Liver (tissue), 9 donors: ENCODE results near the gene SH3TC2. TPM values are rescaled to one million over a fixed set of nuclear protein-coding genes. Genes with fewer than 3 reads are reported as not detected.

ENCODE experiments used
- DNase-seq: peaks from one replicate; pipeline ENCODE4 v3.0.0-alpha.2; 2017; ENCODE audit warnings: low spot score
- H3K27ac ChIP-seq, 2 donors: one replicate each; pipeline ENCODE4 v1.7.0; 2013; ENCODE audit warnings: inconsistent platforms in 2 of 2, low read length in 2 of 2, control low read depth in 1 of 2, low read depth in 1 of 2, mild to moderate bottlenecking in 1 of 2
- H3K27me3 ChIP-seq, 4 donors: one replicate each; pipeline versions ENCODE4 v1.6.1 to v1.7.0; 2013; ENCODE audit warnings: low read length in 3 of 4, inconsistent platforms in 1 of 4, mild to moderate bottlenecking in 1 of 4, moderate library complexity in 1 of 4; ENCODE audit not compliant: control insufficient read depth in 4 of 4, insufficient read depth in 4 of 4
- H3K36me3 ChIP-seq, 4 donors: one replicate each; pipeline versions ENCODE4 v1.6.1 to v1.7.0; 2013; ENCODE audit warnings: low read length in 3 of 4, mild to moderate bottlenecking in 3 of 4, low read depth in 1 of 4, moderate library complexity in 1 of 4; ENCODE audit not compliant: control insufficient read depth in 4 of 4, insufficient read depth in 3 of 4
- H3K4me1 ChIP-seq, 4 donors: one replicate each; pipeline versions ENCODE4 v1.6.1 to v1.7.0; 2013; ENCODE audit warnings: low read length in 3 of 4, mild to moderate bottlenecking in 3 of 4, moderate library complexity in 1 of 4; ENCODE audit not compliant: control insufficient read depth in 4 of 4, insufficient read depth in 4 of 4
- H3K4me3 ChIP-seq, 3 donors: one replicate each; pipeline versions ENCODE4 v1.6.1 to v1.7.0; 2013; ENCODE audit warnings: low read length in 3 of 3, control low read depth in 1 of 3, low read depth in 1 of 3, mild to moderate bottlenecking in 1 of 3
- H3K9ac ChIP-seq, 2 donors: one replicate each; pipeline ENCODE4 v1.7.0; 2013; ENCODE audit warnings: low read length in 2 of 2, mild to moderate bottlenecking in 2 of 2, moderate library complexity in 2 of 2, control low read depth in 1 of 2, low read depth in 1 of 2
- H3K9me3 ChIP-seq, 4 donors: one replicate each; pipeline versions ENCODE4 v1.6.1 to v1.7.0; 2013; ENCODE audit warnings: low read length in 3 of 4; ENCODE audit not compliant: control insufficient read depth in 4 of 4
- CTCF ChIP-seq: fragments of 150-350 bp; IDR thresholded peaks from 2 replicates; pipeline ENCODE4 v1.5.1; 2017; ENCODE audit warnings: improper control_type of control experiment, low read depth, low read length; ENCODE audit not compliant: missing input control
- EGR1 ChIP-seq, 2 donors: IDR thresholded peaks; 2 replicates each; pipeline ENCODE4 v1.6.1; 2016 to 2018; ENCODE audit warnings: antibody characterized with exemption in 2 of 2, low read depth in 2 of 2
- FOXA1 ChIP-seq: IDR thresholded peaks from 2 replicates; pipeline ENCODE4 v1.6.1; 2016; ENCODE audit warnings: antibody characterized with exemption
- GABPA ChIP-seq, 2 donors: IDR thresholded peaks in 1 of 2; conservative IDR thresholded peaks in 1 of 2; 2 replicates each; pipeline ENCODE4 v1.6.1; 2016; ENCODE audit warnings: antibody characterized with exemption in 2 of 2, mild to moderate bottlenecking in 1 of 2, moderate library complexity in 1 of 2
- HNF4G ChIP-seq: IDR thresholded peaks from 2 replicates; pipeline ENCODE4 v1.6.1; 2016; ENCODE audit warnings: antibody characterized with exemption
- JUND ChIP-seq, 2 donors: IDR thresholded peaks; 2 replicates each; pipeline ENCODE4 v1.6.1; 2016; ENCODE audit warnings: antibody characterized with exemption in 2 of 2
- MAX ChIP-seq: IDR thresholded peaks from 2 replicates; pipeline ENCODE4 v1.6.1; 2016; ENCODE audit warnings: antibody characterized with exemption
- REST ChIP-seq: IDR thresholded peaks from 2 replicates; pipeline ENCODE4 v1.6.1; 2016; ENCODE audit warnings: antibody characterized with exemption, mild to moderate bottlenecking
- RXRA ChIP-seq, 2 donors: IDR thresholded peaks; 2 replicates each; pipeline ENCODE4 v1.6.1; 2017 to 2018; ENCODE audit warnings: antibody characterized with exemption in 2 of 2, mild to moderate bottlenecking in 1 of 2
- SP1 ChIP-seq: IDR thresholded peaks from 2 replicates; pipeline ENCODE4 v1.6.1; 2018; ENCODE audit warnings: antibody characterized with exemption, mild to moderate bottlenecking
- TAF1 ChIP-seq: conservative IDR thresholded peaks from 2 replicates; pipeline ENCODE4 v1.6.1; 2016; ENCODE audit warnings: antibody characterized with exemption, mild to moderate bottlenecking
- YY1 ChIP-seq: IDR thresholded peaks from 2 replicates; pipeline ENCODE4 v1.6.1; 2016; ENCODE audit warnings: antibody characterized with exemption, mild to moderate bottlenecking
- WGBS: extraction: QIAGEN DNeasy Blood & Tissue Kit; methylation state at CpG from one replicate; pipeline ENCODE4 v1.1.7; 2013; 5-methylcytosine and 5-hydroxymethylcytosine counted together
- polyA plus RNA-seq, 2 donors: library from polyadenylated mRNA; stranded (reverse) in 1 of 2; unstranded in 1 of 2; fragments of 200-250 nt in 1 of 2; fragments of >200 nt in 1 of 2; fragmentation: Nextera tagmentation in 1 of 2; extraction: Ambion mirVana in 1 of 2; gene quantifications; one replicate each; pipeline versions ENCODE4 v1.2.1 to v1.2.3, GENCODE V29; 2013 to 2015
- total RNA-seq, 2 donors: library from RNA; depleted of rRNA; stranded (reverse); fragments of >200 nt; gene quantifications; one replicate each; pipeline ENCODE4 v1.2.3, GENCODE V29; 2014
- donor health status: healthy.
- donor health status: healthy.
- donor health status: healthy.
- donor health status: healthy.
- donor health status: healthy.

The SH3TC2 gene
- total and polyA plus RNA-seq, 4 donors = 0.31 to 6.2 (median 0.57) TPM

- no peaks in the 10 kb centered on the region for H3K36me3 ChIP-seq
- H3K27ac ChIP-seq = no peak overlapping the region
- no peaks in the 10 kb centered on the region for H3K27me3 ChIP-seq
- H3K4me3 ChIP-seq = no peak overlapping the region
- 94% methylated on average over 2 of the region's 2 CpGs for WGBS
- no peak overlapping the region for H3K9ac ChIP-seq
- H3K4me1 ChIP-seq = no peaks in the 10 kb centered on the region
- no peak for DNase-seq
- no peak for TF ChIP-seq HNF4G
- no peak for TF ChIP-seq EGR1 (IDR thresholded peaks at IDR 0.05; ENCODE audit: low read depth in 2 of 2)
- TF ChIP-seq JUND (IDR thresholded peaks at IDR 0.05) = no peak
- TF ChIP-seq CTCF = no peak
- no peak for TF ChIP-seq MAX
- TF ChIP-seq YY1 = no peak
- TF ChIP-seq GABPA (IDR thresholded peaks at IDR 0.05 in 1 of 2, conservative IDR thresholded peaks at IDR 0.05 in 1 of 2) = no peak
- H3K9me3 ChIP-seq = no peaks in the 10 kb centered on the region
Measured at GRCh38 chr5:149011728-149012127, 51.1 kb downstream of the SH3TC2 start.

GRCh38 chr5:149011084-149011483 is 51.8 kb downstream of the SH3TC2 start:
- H3K4me1 ChIP-seq = no peaks in the 10 kb centered on the region
- TF ChIP-seq RXRA (IDR thresholded peaks at IDR 0.05) = no peak
- TF ChIP-seq EGR1 (IDR thresholded peaks at IDR 0.05; ENCODE audit: low read depth in 2 of 2) = no peak
- no peak for TF ChIP-seq TAF1
- no peak for TF ChIP-seq YY1
- no peak for TF ChIP-seq REST
- no peak for TF ChIP-seq HNF4G
- no peak for TF ChIP-seq CTCF
- no peak for TF ChIP-seq GABPA (IDR thresholded peaks at IDR 0.05 in 1 of 2, conservative IDR thresholded peaks at IDR 0.05 in 1 of 2)
- TF ChIP-seq SP1 = no peak
- no peak for TF ChIP-seq FOXA1
- H3K4me3 ChIP-seq = no peak overlapping the region
- no peak overlapping the region for H3K9ac ChIP-seq
- no peak overlapping the region for H3K27ac ChIP-seq
- DNase-seq = no peak
- no peaks in the 10 kb centered on the region for H3K36me3 ChIP-seq
- H3K9me3 ChIP-seq = no peaks in the 10 kb centered on the region
- WGBS = 93% methylated on average over 3 of the region's 3 CpGs
- no peaks in the 10 kb centered on the region for H3K27me3 ChIP-seq
